ENCODE measurements around the gene PKNOX2.

DNA sequence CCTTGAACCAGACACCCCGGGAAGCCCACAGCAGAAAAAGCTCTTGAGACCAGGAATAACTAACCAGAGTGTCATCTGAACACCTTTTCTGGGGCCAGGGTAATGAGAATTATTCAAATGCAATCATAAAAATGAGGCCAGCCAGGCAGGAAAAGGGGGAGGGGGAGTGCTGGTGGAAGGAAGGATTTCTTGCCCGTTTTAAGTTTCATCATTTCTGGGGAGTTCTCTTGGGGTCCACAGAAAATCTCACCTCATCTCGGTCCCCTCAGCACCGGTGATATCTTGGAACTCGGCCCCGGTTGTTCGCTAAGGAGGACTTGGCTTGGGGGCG lies 495 bp upstream of the PKNOX2 start:
- no peak for TF ChIP-seq POLR2AphosphoS5 (IDR thresholded peaks at IDR 0.05)
- TF ChIP-seq, protein P1, sequence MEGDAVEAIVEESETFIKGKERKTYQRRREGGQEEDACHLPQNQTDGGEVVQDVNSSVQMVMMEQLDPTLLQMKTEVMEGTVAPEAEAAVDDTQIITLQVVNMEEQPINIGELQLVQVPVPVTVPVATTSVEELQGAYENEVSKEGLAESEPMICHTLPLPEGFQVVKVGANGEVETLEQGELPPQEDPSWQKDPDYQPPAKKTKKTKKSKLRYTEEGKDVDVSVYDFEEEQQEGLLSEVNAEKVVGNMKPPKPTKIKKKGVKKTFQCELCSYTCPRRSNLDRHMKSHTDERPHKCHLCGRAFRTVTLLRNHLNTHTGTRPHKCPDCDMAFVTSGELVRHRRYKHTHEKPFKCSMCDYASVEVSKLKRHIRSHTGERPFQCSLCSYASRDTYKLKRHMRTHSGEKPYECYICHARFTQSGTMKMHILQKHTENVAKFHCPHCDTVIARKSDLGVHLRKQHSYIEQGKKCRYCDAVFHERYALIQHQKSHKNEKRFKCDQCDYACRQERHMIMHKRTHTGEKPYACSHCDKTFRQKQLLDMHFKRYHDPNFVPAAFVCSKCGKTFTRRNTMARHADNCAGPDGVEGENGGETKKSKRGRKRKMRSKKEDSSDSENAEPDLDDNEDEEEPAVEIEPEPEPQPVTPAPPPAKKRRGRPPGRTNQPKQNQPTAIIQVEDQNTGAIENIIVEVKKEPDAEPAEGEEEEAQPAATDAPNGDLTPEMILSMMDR (IDR thresholded peaks at IDR 0.05) = peak in 2 of 5 experiments; percentile 11 to 14

All from transverse colon (tissue), 4 donors.